GM19023 (cell line): ENCODE measurements around the gene PDE11A.

ENCODE experiments used
- ATAC-seq: cut with Tn5 transposase; IDR thresholded peaks from one replicate; pipeline ENCODE4 v1.9.1; 2021; ENCODE audit warnings: mild to moderate bottlenecking, moderate library complexity; ENCODE audit not compliant: unreplicated experiment

The PDE11A gene

GRCh38 chr2:177708660-177709444, 363.7 kb downstream of the PDE11A start:
- ATAC-seq = no peak

GRCh38 chr2:177708106-177708505, 364.5 kb downstream of the PDE11A start:
- no peak for ATAC-seq

GRCh38 chr2:177705511-177706173, 366.9 kb downstream of the PDE11A start:
- ATAC-seq = no peak

GRCh38 chr2:177703159-177703558, 369.4 kb downstream of the PDE11A start:
- no peak for ATAC-seq

- ATAC-seq = no peak
These were observed 374.3 kb downstream of the PDE11A start for GRCh38 chr2:177698281-177698680.

- ATAC-seq = no peak
These were observed 378.2 kb downstream of the PDE11A start for GRCh38 chr2:177694348-177694747.

- ATAC-seq = no peak
These were observed 378.8 kb downstream of the PDE11A start for GRCh38 chr2:177693658-177694339.

GRCh38 chr2:177692783-177693269, 379.8 kb downstream of the PDE11A start:
- ATAC-seq = no peak

GRCh38 chr2:177692042-177692782, 380.4 kb downstream of the PDE11A start:
- ATAC-seq = no peak

- ATAC-seq = no peak
These were observed 381.4 kb downstream of the PDE11A start for GRCh38 chr2:177691177-177691576.

GRCh38 chr2:177689623-177690022, 383.0 kb downstream of the PDE11A start:
- ATAC-seq = no peak

GRCh38 chr2:177688844-177689243, 383.7 kb downstream of the PDE11A start:
- no peak for ATAC-seq

GRCh38 chr2:177683661-177684069, 388.9 kb downstream of the PDE11A start:
- no peak for ATAC-seq

- no peak for ATAC-seq
These were observed 389.5 kb downstream of the PDE11A start for GRCh38 chr2:177682836-177683660.

GRCh38 chr2:177682006-177682405, 390.6 kb downstream of the PDE11A start:
- no peak for ATAC-seq

GRCh38 chr2:177680866-177681712, 391.5 kb downstream of the PDE11A start:
- ATAC-seq = no peak

GRCh38 chr2:177679611-177680605, 392.7 kb downstream of the PDE11A start:
- ATAC-seq = no peak

- ATAC-seq = no peak
These were observed 393.6 kb downstream of the PDE11A start for GRCh38 chr2:177678939-177679338.
